Panc1 (cell line): ENCODE measurements around the gene CUL9. TPM values are rescaled to one million over a fixed set of nuclear protein-coding genes. Genes with fewer than 3 reads are reported as not detected.

Experiments used
- ATAC-seq: fragments of 200-7000 bp; cut with Tn5 transposase; 2 replicates; pipeline ENCODE4 v1.9.1; 2020; ENCODE audit warnings: mild to moderate bottlenecking, moderate library complexity
- BruUV-seq: library from RNA; stranded (reverse); fragments of 400-500 nt; replicated peaks from 2 replicates; lab custom pipeline; 2021; lab: Mats Ljungman, UMichigan
- CTCF ChIA-PET: fragments of 300-600 bp; sonication (Branson Sonifier 250); formaldehyde crosslinking; loops from one replicate; lab custom pipeline; 2022; ENCODE audit warnings: antibody characterized with exemption; lab: Charles Lee
- POLR2A ChIA-PET: fragments of 300-600 bp; sonication (Branson Sonifier 250); formaldehyde crosslinking; loops from one replicate; lab custom pipeline; 2022; ENCODE audit warnings: antibody characterized with exemption; lab: Charles Lee
- DNase-seq: peaks from one replicate; pipeline ENCODE4 v3.0.0-alpha.2; 2010; ENCODE audit warnings: low read depth, low spot score
- H3K27ac ChIP-seq: 2 replicates; pipeline ENCODE4 v1.5.1; 2011; ENCODE audit warnings: mild to moderate bottlenecking, low read length, inconsistent platforms
- H3K27me3 ChIP-seq: fragments of 200-500 bp; sonication (Bioruptor generic); 2 replicates; pipeline ENCODE4 v1.6.0; 2014; ENCODE audit warnings: low read length, inconsistent platforms; ENCODE audit not compliant: control insufficient read depth, insufficient read depth
- H3K36me3 ChIP-seq: fragments of 200-500 bp; sonication (Bioruptor generic); 2 replicates; pipeline ENCODE4 v1.5.1; 2014; ENCODE audit warnings: inconsistent platforms, mild to moderate bottlenecking, low read length, moderate library complexity; ENCODE audit not compliant: control insufficient read depth, insufficient read depth
- H3K4me1 ChIP-seq: 2 replicates; pipeline ENCODE4 v1.5.1; 2011; ENCODE audit warnings: inconsistent platforms, mild to moderate bottlenecking, low read length, moderate library complexity; ENCODE audit not compliant: control insufficient read depth, insufficient read depth
- H3K4me3 ChIP-seq, 2 experiments: 2 replicates each; pipeline ENCODE4 v1.5.1; 2011 to 2012; ENCODE audit warnings: low read depth in 2 of 2, low read length in 2 of 2, mild to moderate bottlenecking in 2 of 2, inconsistent platforms in 1 of 2, moderate library complexity in 1 of 2
- H3K9me3 ChIP-seq: fragments of 200-500 bp; sonication (Bioruptor generic); 2 replicates; pipeline ENCODE4 v1.5.1; 2014; ENCODE audit warnings: low read depth, mild to moderate bottlenecking, inconsistent platforms, low read length, moderate library complexity; ENCODE audit not compliant: control insufficient read depth, insufficient read depth
- POLR2AphosphoS5 ChIP-seq: IDR thresholded peaks from 2 replicates; pipeline ENCODE4 v1.6.1; 2012; ENCODE audit warnings: mild to moderate bottlenecking, low read depth, low read length, moderate library complexity
- SIN3A ChIP-seq: IDR thresholded peaks from 2 replicates; pipeline ENCODE4 v1.6.1; 2012; ENCODE audit warnings: low read depth, mild to moderate bottlenecking, low read length, moderate library complexity, borderline replicate concordance; ENCODE audit not compliant: insufficient read depth
- TCF7L2 ChIP-seq: IDR thresholded peaks from 2 replicates; pipeline ENCODE4 v1.6.1; 2011; ENCODE audit warnings: mild to moderate bottlenecking, low read depth, low read length, inconsistent platforms
- in situ Hi-C: cut with HindIII; loops from 2 replicates; pipeline ENCODE4 v1.10.0; 2016; ENCODE audit warnings: low sequenced_read_pairs, low pct_unique_long_range_greater_than_20kb
- intact Hi-C: fragments of 100-400 bp; cut with micrococcal nuclease; formaldehyde crosslinking; loops from one replicate; pipeline ENCODE4 v1.10.0; 2022; ENCODE audit not compliant: unreplicated experiment
- total RNA-seq: library from RNA; stranded (reverse); gene quantifications from one replicate; pipeline ENCODE4 v1.2.1, GENCODE V29; 2021; ENCODE audit not compliant: unreplicated experiment
- TF ChIP-seq, protein P1 (sequence below): fragments of 450-650 bp; IDR thresholded peaks from 2 replicates; pipeline ENCODE4 v1.5.1; 2017; ENCODE audit warnings: mild to moderate bottlenecking
- TF ChIP-seq, protein P2 (sequence below), 2 experiments: IDR thresholded peaks; 2 replicates each; pipeline ENCODE4 v1.6.1; 2011 to 2012; ENCODE audit warnings: low read depth in 2 of 2, control low read depth in 1 of 2, low read length in 1 of 2, mild to moderate bottlenecking in 1 of 2, moderate library complexity in 1 of 2; ENCODE audit not compliant: insufficient read depth in 1 of 2

Gene CUL9
- total RNA-seq, 1 experiment from 2014 or later: 54.3 TPM

DNA sequence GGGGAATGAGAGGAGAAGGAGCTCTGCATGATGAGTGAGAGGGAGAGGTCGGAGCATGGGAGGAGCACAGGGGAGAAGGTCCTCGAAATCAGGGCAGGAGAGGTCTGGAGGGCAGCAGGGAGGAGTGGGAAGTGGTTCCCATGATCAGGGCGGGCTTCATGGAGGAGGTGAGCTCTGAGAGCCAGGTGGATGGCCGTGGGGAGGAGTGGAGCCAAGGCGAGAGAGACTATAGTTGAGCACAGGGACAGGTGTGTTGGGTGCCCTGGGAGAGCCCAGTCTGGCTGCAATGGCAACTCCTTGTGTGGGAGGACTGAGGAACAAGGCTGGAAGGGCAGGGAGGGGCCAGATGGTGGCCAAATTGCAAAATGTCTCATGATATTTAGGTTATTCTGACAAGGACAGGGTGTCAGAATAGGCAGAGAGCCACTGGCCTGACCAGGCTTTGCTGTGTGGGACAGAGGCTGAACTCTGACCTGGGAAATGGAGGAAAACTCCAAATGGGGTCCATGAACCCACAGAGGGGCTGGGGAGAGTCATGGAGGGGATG lies 82.7 kb downstream of the CUL9 start:
- in situ Hi-C loops (no loop called here), intact Hi-C loops (no loop called here)
- no peak for DNase-seq
- Histone ChIP-seq H3K9me3 (no peaks in the 10 kb centered on the region), H3K4me3 (no peak overlapping the region), H3K27me3 (no peaks in the 10 kb centered on the region), H3K4me1 (peaks cover 9% of the 10 kb centered on the region), H3K36me3 (no peaks in the 10 kb centered on the region), H3K27ac (no peak overlapping the region)
- ChIA-PET POLR2A (no interaction called here), CTCF (no interaction called here)
- ATAC-seq: no peak
- BruUV-seq: no TSS peak
- TF ChIP-seq POLR2AphosphoS5 (no peak), TCF7L2 (no peak), SIN3A (no peak)
- TF ChIP-seq, protein P1, sequence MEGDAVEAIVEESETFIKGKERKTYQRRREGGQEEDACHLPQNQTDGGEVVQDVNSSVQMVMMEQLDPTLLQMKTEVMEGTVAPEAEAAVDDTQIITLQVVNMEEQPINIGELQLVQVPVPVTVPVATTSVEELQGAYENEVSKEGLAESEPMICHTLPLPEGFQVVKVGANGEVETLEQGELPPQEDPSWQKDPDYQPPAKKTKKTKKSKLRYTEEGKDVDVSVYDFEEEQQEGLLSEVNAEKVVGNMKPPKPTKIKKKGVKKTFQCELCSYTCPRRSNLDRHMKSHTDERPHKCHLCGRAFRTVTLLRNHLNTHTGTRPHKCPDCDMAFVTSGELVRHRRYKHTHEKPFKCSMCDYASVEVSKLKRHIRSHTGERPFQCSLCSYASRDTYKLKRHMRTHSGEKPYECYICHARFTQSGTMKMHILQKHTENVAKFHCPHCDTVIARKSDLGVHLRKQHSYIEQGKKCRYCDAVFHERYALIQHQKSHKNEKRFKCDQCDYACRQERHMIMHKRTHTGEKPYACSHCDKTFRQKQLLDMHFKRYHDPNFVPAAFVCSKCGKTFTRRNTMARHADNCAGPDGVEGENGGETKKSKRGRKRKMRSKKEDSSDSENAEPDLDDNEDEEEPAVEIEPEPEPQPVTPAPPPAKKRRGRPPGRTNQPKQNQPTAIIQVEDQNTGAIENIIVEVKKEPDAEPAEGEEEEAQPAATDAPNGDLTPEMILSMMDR: no peak
- TF ChIP-seq, protein P2, sequence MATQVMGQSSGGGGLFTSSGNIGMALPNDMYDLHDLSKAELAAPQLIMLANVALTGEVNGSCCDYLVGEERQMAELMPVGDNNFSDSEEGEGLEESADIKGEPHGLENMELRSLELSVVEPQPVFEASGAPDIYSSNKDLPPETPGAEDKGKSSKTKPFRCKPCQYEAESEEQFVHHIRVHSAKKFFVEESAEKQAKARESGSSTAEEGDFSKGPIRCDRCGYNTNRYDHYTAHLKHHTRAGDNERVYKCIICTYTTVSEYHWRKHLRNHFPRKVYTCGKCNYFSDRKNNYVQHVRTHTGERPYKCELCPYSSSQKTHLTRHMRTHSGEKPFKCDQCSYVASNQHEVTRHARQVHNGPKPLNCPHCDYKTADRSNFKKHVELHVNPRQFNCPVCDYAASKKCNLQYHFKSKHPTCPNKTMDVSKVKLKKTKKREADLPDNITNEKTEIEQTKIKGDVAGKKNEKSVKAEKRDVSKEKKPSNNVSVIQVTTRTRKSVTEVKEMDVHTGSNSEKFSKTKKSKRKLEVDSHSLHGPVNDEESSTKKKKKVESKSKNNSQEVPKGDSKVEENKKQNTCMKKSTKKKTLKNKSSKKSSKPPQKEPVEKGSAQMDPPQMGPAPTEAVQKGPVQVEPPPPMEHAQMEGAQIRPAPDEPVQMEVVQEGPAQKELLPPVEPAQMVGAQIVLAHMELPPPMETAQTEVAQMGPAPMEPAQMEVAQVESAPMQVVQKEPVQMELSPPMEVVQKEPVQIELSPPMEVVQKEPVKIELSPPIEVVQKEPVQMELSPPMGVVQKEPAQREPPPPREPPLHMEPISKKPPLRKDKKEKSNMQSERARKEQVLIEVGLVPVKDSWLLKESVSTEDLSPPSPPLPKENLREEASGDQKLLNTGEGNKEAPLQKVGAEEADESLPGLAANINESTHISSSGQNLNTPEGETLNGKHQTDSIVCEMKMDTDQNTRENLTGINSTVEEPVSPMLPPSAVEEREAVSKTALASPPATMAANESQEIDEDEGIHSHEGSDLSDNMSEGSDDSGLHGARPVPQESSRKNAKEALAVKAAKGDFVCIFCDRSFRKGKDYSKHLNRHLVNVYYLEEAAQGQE (IDR thresholded peaks at IDR 0.05; ENCODE audit: insufficient read depth in 1 of 2, low read depth in 2 of 2, low read length in 1 of 2): no peak

DNA sequence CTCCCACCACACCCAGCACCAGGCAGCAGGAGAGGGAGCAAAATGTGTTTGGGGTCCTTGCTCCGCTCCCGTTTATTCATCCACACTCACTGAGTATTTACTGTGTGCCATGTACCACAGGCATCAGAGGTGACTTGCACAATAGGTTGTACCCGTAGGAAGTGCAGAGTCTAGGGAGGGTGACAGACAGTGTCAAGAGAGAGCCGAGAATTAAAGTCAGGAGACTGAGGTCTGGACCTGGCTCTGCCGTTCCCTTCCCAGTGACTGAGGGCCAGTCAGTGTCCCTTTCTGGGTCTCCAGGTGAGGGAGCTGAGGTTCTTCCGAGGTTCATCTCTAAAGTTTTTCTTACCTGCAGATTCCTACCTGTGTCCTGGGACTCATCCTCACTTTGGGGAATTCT lies 83.6 kb downstream of the CUL9 start:
- DNase-seq (no peak), ATAC-seq (no peak)
- in situ Hi-C loops (no loop called here), intact Hi-C loops (no loop called here)
- Histone ChIP-seq H3K9me3 (no peaks in the 10 kb centered on the region), H3K27me3 (no peaks in the 10 kb centered on the region), H3K4me3 (no peak overlapping the region), H3K27ac (no peak overlapping the region), H3K4me1 (peaks cover 9% of the 10 kb centered on the region), H3K36me3 (no peaks in the 10 kb centered on the region)
- CTCF ChIA-PET: no interaction called here
- POLR2A ChIA-PET: no interaction called here
- TF ChIP-seq POLR2AphosphoS5 (no peak), TCF7L2 (no peak), SIN3A (no peak)
- TF ChIP-seq, protein P2 (IDR thresholded peaks at IDR 0.05; ENCODE audit: insufficient read depth in 1 of 2, low read depth in 2 of 2, low read length in 1 of 2): no peak
- TF ChIP-seq, protein P1: no peak
- BruUV-seq: no TSS peak
